ENCODE measurements around the gene SPON2.

- TF ChIP-seq RARB (CRISPR knock-in tag; IDR thresholded peaks at IDR 0.05) (no peak), CSDC2 (CRISPR knock-in tag; IDR thresholded peaks at IDR 0.05) (no peak)
Observed at GRCh38 chr4:1221155-1221870, 48.9 kb upstream of the SPON2 start.
